ENCODE data around the gene PMM2. TPM values are rescaled to one million over a fixed set of nuclear protein-coding genes. Genes with fewer than 3 reads are reported as not detected.
"Not testable (repeated sequence)": the region's sequence is repeated elsewhere in the genome, so short reads cannot be mapped to it uniquely, and the experiment has no call there.

PMM2 gene
- total and polyA plus RNA-seq, 2 donors (not counting 3 experiments of a cell fraction or from before 2014, with no cell fraction given), result 29.0 to 61.3 TPM

DNA sequence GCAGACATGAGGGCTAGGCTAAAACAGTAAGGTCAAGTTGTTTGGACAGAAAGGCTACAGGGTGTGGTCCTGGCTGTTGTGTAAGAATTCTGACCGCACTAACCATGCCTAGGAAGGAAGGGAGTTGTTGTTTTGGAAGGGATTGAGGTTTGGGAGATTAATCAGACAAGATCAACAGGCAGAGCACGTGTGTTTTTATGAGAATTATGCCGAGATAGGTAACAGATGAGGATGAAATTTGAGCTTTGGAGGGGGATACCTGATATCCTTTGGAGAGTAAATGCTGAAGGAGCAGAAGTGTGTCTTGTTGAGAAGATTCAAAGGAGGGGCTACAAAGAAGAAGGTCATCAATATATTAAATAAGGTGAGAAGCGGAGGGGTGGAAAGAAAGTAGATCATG, 44.4 kb downstream of the PMM2 start:
- H4K20me1 ChIP-seq (replicated peaks; ENCODE audit: control insufficient read depth, extremely low read depth, insufficient read depth, low read length); BruUV-seq (replicated peaks); H3K9me1 ChIP-seq (replicated peaks; ENCODE audit: control insufficient read depth, extremely low read depth, insufficient read depth, low read length); H3K27ac ChIP-seq (ENCODE audit: insufficient read depth, low read depth, low read length); H3K27me3 ChIP-seq (ENCODE audit: control insufficient read depth in 2 of 2, insufficient read depth in 2 of 2, low read length in 2 of 2); DNase-seq (ENCODE audit: low read depth, low spot score); H3K9ac ChIP-seq (replicated peaks; ENCODE audit: extremely low read depth, insufficient read depth, low read length); H2AFZ ChIP-seq (ENCODE audit: low read depth, low read length); POLR2A ChIA-PET; dilution Hi-C loops (cut with MboI; ENCODE audit: extremely low pct_ligation_motif_present, low sequenced_read_pairs); H3K4me3 ChIP-seq (replicated peaks in 1 of 3; ENCODE audit: insufficient read depth in 1 of 3, low read depth in 1 of 3, low read length in 3 of 3); FAIRE-seq; H3K36me3 ChIP-seq (ENCODE audit: control insufficient read depth in 2 of 2, extremely low read depth in 1 of 2, insufficient read depth in 2 of 2, low read length in 2 of 2); H3K4me1 ChIP-seq (ENCODE audit: control insufficient read depth, extremely low read depth, insufficient read depth, low read length); CTCF ChIA-PET; H3K4me2 ChIP-seq (ENCODE audit: insufficient read depth, low read length); intact Hi-C loops (cut with micrococcal nuclease); H3K9me3 ChIP-seq (replicated peaks; ENCODE audit: control insufficient read depth, insufficient read depth, low read length): not testable (repeated sequence)
- peaks cover 16% of the 10 kb centered on the region for H3K79me2 ChIP-seq (ENCODE audit: control insufficient read depth, insufficient read depth, low read length)

DNA sequence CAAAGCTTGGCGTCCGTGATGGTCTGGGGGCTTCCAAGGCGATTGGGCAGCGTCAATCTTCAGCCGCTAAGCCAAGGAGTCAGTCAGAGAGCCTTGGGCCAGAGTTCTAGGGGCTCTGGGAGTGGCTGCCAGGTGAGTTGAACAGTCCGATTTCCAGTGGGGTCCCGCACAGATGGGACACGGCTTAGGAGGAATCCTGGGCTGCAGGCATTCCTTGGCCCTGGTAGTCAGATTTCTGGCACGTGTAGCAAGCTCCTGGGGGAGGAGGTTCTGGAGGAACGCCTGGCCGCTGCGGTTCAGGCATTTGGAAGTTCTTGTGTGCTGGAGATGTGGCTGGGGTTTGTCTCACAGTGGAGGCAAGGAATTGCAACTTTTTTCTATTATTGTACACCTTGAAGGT, 45.7 kb downstream of the PMM2 start:
- POLR2A ChIA-PET; H3K4me1 ChIP-seq (ENCODE audit: control insufficient read depth, extremely low read depth, insufficient read depth, low read length); FAIRE-seq; H3K4me3 ChIP-seq (replicated peaks in 1 of 3; ENCODE audit: insufficient read depth in 1 of 3, low read depth in 1 of 3, low read length in 3 of 3); H3K27ac ChIP-seq (ENCODE audit: insufficient read depth, low read depth, low read length); H3K36me3 ChIP-seq (ENCODE audit: control insufficient read depth in 2 of 2, extremely low read depth in 1 of 2, insufficient read depth in 2 of 2, low read length in 2 of 2); H3K4me2 ChIP-seq (ENCODE audit: insufficient read depth, low read length); H2AFZ ChIP-seq (ENCODE audit: low read depth, low read length); intact Hi-C loops (cut with micrococcal nuclease); DNase-seq (ENCODE audit: low read depth, low spot score); H3K9ac ChIP-seq (replicated peaks; ENCODE audit: extremely low read depth, insufficient read depth, low read length); H4K20me1 ChIP-seq (replicated peaks; ENCODE audit: control insufficient read depth, extremely low read depth, insufficient read depth, low read length); BruUV-seq (replicated peaks); H3K9me3 ChIP-seq (replicated peaks; ENCODE audit: control insufficient read depth, insufficient read depth, low read length); H3K27me3 ChIP-seq (ENCODE audit: control insufficient read depth in 2 of 2, insufficient read depth in 2 of 2, low read length in 2 of 2); CTCF ChIA-PET; dilution Hi-C loops (cut with MboI; ENCODE audit: extremely low pct_ligation_motif_present, low sequenced_read_pairs); H3K9me1 ChIP-seq (replicated peaks; ENCODE audit: control insufficient read depth, extremely low read depth, insufficient read depth, low read length): not testable (repeated sequence)
- peaks cover 13% of the 10 kb centered on the region for H3K79me2 ChIP-seq (ENCODE audit: control insufficient read depth, insufficient read depth, low read length)

DNA sequence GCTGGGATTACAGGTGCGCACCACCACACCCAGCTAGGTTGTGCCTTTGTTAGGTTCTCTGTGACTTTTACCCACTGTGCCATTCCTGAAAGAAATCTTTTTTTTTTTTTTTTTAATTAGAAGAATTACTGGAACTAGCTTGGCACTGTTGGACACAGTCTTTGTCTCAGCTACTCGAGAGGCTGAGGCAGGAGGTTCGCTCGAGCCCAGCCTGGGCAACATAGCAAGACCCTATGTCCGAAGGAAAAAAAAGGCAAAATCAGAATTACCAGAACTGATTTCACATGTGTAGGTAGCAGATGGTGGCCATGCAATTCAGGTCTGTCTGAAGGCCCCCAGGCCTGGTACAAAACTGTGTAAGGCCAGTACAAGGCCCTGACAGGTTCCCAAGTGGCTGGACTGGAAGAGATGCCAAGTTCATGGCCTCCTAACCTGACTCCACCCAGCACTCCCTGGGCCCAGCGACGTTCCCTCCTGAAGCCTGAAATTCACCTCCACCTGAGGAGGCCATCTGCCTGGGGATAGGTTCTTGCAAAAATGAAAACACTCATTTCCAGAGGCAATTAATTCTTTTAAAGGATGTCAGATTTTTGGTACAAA, 48.2 kb downstream of the PMM2 start:
- ChIA-PET CTCF (no interaction called here), POLR2A (no interaction called here)
- Histone ChIP-seq H3K9me3 (replicated peaks; ENCODE audit: control insufficient read depth, insufficient read depth, low read length) (no peaks in the 10 kb centered on the region), H3K4me1 (ENCODE audit: control insufficient read depth, extremely low read depth, insufficient read depth, low read length) (peaks cover 23% of the 10 kb centered on the region), H3K9me1 (replicated peaks; ENCODE audit: control insufficient read depth, extremely low read depth, insufficient read depth, low read length) (no peaks in the 10 kb centered on the region), H3K4me2 (ENCODE audit: insufficient read depth, low read length) (no peak overlapping the region), H3K79me2 (ENCODE audit: control insufficient read depth, insufficient read depth, low read length) (peaks cover 9% of the 10 kb centered on the region), H3K27ac (ENCODE audit: insufficient read depth, low read depth, low read length) (no peak overlapping the region), H3K9ac (replicated peaks; ENCODE audit: extremely low read depth, insufficient read depth, low read length) (no peak overlapping the region), H3K27me3 (ENCODE audit: control insufficient read depth in 2 of 2, insufficient read depth in 2 of 2, low read length in 2 of 2) (no peaks in the 10 kb centered on the region), H3K36me3 (ENCODE audit: control insufficient read depth in 2 of 2, extremely low read depth in 1 of 2, insufficient read depth in 2 of 2, low read length in 2 of 2) (peaks cover 2 to 19% of the 10 kb centered on the region in 2 experiments), H3K4me3 (replicated peaks in 1 of 3; ENCODE audit: insufficient read depth in 1 of 3, low read depth in 1 of 3, low read length in 3 of 3) (no peak overlapping the region), H2AFZ (ENCODE audit: low read depth, low read length) (no peak overlapping the region), H4K20me1 (replicated peaks; ENCODE audit: control insufficient read depth, extremely low read depth, insufficient read depth, low read length) (no peaks in the 10 kb centered on the region)
- no peak for TF ChIP-seq FOS (IDR thresholded peaks at IDR 0.05; ENCODE audit: borderline replicate concordance, insufficient read depth, low read length)
- no peak for TF ChIP-seq POLR2AphosphoS5 (IDR thresholded peaks at IDR 0.05; ENCODE audit: insufficient read depth, low read depth, low read length)
- TF ChIP-seq, protein P1, sequence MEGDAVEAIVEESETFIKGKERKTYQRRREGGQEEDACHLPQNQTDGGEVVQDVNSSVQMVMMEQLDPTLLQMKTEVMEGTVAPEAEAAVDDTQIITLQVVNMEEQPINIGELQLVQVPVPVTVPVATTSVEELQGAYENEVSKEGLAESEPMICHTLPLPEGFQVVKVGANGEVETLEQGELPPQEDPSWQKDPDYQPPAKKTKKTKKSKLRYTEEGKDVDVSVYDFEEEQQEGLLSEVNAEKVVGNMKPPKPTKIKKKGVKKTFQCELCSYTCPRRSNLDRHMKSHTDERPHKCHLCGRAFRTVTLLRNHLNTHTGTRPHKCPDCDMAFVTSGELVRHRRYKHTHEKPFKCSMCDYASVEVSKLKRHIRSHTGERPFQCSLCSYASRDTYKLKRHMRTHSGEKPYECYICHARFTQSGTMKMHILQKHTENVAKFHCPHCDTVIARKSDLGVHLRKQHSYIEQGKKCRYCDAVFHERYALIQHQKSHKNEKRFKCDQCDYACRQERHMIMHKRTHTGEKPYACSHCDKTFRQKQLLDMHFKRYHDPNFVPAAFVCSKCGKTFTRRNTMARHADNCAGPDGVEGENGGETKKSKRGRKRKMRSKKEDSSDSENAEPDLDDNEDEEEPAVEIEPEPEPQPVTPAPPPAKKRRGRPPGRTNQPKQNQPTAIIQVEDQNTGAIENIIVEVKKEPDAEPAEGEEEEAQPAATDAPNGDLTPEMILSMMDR (IDR thresholded peaks at IDR 0.05; ENCODE audit: extremely low read depth in 1 of 2, insufficient read depth in 1 of 2, low read depth in 1 of 2, low read length in 2 of 2), result no peak
- TF ChIP-seq JUN (IDR thresholded peaks at IDR 0.05; ENCODE audit: borderline replicate concordance, insufficient read depth, insufficient read length, low read depth), result no peak
- TF ChIP-seq EZH2 (IDR thresholded peaks at IDR 0.05; ENCODE audit: borderline replicate concordance, low read depth, low read length, severe bottlenecking), result no peak
- TF ChIP-seq, protein P2, sequence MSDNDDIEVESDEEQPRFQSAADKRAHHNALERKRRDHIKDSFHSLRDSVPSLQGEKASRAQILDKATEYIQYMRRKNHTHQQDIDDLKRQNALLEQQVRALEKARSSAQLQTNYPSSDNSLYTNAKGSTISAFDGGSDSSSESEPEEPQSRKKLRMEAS (IDR thresholded peaks at IDR 0.05; ENCODE audit: insufficient read depth, insufficient read length), result no peak
- TF ChIP-seq GATA2 (IDR thresholded peaks at IDR 0.05; ENCODE audit: insufficient read depth, insufficient read length, low read depth, low read length), result no peak
- TF ChIP-seq POLR2A (IDR thresholded peaks at IDR 0.05; ENCODE audit: low read depth, low read length), result no peak
- TF ChIP-seq MYC (IDR thresholded peaks at IDR 0.05; ENCODE audit: low read depth, low read length), result no peak
- FAIRE-seq (no peak), DNase-seq (ENCODE audit: low read depth, low spot score) (no peak)
- intact Hi-C loops (cut with micrococcal nuclease), result no loop called here
- BruUV-seq (replicated peaks), result no TSS peak
- dilution Hi-C loops (cut with MboI; ENCODE audit: extremely low pct_ligation_motif_present, low sequenced_read_pairs), result no loop called here
